ENCODE data around the gene DRP2. TPM values are rescaled to one million over a fixed set of nuclear protein-coding genes. Genes with fewer than 3 reads are reported as not detected.

DRP2 gene
- total RNA-seq, 1 experiment from 2014 or later, result 0.94 TPM

DNA sequence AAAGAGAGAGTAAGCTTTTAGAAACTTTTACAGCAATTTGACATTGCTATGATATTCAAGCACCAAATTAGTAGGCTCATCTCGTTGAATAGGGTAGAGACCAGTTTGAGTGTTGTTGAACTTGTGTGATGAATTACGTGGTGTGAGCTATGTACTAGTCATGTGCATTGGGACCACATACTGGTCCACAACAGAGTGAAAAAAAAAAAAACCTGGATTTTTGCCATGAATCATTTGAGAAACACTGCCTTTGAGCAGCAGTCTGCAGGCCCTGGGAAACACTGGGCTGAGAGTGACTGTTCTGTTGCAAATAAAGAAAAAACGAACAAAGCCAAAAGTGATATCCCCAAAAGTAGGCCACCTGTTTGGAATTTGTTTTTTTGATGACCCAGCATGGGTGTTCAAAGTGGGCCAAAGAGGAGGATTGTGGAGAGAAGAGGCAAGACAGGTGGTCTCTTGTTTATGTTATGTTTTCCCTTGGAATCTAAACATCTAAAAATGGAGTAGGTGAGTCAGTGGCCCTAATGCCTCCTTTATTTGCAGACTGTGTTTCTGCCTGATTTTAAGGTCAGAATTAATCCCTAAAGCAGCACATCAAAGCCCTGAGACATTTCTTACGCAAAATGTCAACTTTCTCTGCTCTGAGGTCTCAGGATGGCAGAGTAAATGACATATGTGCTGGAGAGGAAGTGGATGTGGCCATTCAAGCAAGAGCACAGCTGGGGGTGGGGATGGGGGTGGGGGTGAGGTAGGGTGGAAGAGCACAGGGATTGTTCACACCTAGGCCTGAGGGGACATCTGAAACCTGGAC, 38.1 kb downstream of the DRP2 start:
- CTCF ChIA-PET, result no interaction called here
- no peaks in the 10 kb centered on the region for H3K79me2 ChIP-seq (ENCODE audit: low read depth)
- H3K9me2 ChIP-seq (ENCODE audit: insufficient read depth), result no peaks in the 10 kb centered on the region
- no peak for DNase-seq
- BruUV-seq (replicated peaks), result no TSS peak
- H3K36me3 ChIP-seq (ENCODE audit: low read depth), result no peaks in the 10 kb centered on the region
- H4K20me1 ChIP-seq (ENCODE audit: insufficient read depth), result no peaks in the 10 kb centered on the region
- H3K9me3 ChIP-seq (ENCODE audit: insufficient read depth, low read depth), result no peaks in the 10 kb centered on the region
- H2AFZ ChIP-seq, result no peak overlapping the region
- intact Hi-C loops (cut with micrococcal nuclease; ENCODE audit: unreplicated experiment), result no loop called here
- H3K27me3 ChIP-seq (ENCODE audit: insufficient read depth, low read depth), result no peaks in the 10 kb centered on the region
- H3F3A ChIP-seq (ENCODE audit: insufficient read depth, low read depth), result no peaks in the 10 kb centered on the region
- no peaks in the 10 kb centered on the region for H3K4me1 ChIP-seq (replicated peaks; ENCODE audit: insufficient read depth)
- no peak overlapping the region for H3K4me2 ChIP-seq
- no peak overlapping the region for H3K4me3 ChIP-seq
- POLR2A ChIA-PET (ENCODE audit: unreplicated experiment), result no interaction called here
- TF ChIP-seq EZH2 (IDR thresholded peaks at IDR 0.05; ENCODE audit: low read depth), result no peak
- TF ChIP-seq, protein P1, sequence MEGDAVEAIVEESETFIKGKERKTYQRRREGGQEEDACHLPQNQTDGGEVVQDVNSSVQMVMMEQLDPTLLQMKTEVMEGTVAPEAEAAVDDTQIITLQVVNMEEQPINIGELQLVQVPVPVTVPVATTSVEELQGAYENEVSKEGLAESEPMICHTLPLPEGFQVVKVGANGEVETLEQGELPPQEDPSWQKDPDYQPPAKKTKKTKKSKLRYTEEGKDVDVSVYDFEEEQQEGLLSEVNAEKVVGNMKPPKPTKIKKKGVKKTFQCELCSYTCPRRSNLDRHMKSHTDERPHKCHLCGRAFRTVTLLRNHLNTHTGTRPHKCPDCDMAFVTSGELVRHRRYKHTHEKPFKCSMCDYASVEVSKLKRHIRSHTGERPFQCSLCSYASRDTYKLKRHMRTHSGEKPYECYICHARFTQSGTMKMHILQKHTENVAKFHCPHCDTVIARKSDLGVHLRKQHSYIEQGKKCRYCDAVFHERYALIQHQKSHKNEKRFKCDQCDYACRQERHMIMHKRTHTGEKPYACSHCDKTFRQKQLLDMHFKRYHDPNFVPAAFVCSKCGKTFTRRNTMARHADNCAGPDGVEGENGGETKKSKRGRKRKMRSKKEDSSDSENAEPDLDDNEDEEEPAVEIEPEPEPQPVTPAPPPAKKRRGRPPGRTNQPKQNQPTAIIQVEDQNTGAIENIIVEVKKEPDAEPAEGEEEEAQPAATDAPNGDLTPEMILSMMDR (conservative IDR thresholded peaks at IDR 0.05), result no peak
- H3K27ac ChIP-seq, result no peak overlapping the region

DNA sequence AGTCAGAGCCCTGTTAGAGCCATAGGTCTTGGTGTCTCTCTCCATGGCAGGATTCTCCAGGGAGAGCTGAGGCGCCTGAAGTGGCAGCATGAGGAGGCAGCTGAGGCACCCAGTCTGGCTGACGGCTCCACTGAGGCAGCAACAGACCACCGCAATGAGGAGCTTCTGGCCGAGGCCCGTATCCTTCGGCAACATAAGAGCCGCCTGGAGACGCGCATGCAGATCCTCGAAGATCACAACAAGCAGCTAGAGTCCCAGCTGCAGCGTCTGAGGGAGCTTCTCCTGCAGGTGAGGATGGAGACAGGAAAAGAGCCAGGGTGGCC, 38.6 kb downstream of the DRP2 start:
- BruUV-seq (replicated peaks), result no TSS peak
- no peak overlapping the region for H3K27ac ChIP-seq
- no peaks in the 10 kb centered on the region for H3K9me2 ChIP-seq (ENCODE audit: insufficient read depth)
- H2AFZ ChIP-seq, result no peak overlapping the region
- TF ChIP-seq, protein P1 (conservative IDR thresholded peaks at IDR 0.05), result no peak
- TF ChIP-seq EZH2 (IDR thresholded peaks at IDR 0.05; ENCODE audit: low read depth), result no peak
- H3K4me1 ChIP-seq (replicated peaks; ENCODE audit: insufficient read depth), result no peaks in the 10 kb centered on the region
- no peaks in the 10 kb centered on the region for H3K27me3 ChIP-seq (ENCODE audit: insufficient read depth, low read depth)
- H4K20me1 ChIP-seq (ENCODE audit: insufficient read depth), result no peaks in the 10 kb centered on the region
- intact Hi-C loops (cut with micrococcal nuclease; ENCODE audit: unreplicated experiment), result no loop called here
- no peaks in the 10 kb centered on the region for H3K79me2 ChIP-seq (ENCODE audit: low read depth)
- no peaks in the 10 kb centered on the region for H3K9me3 ChIP-seq (ENCODE audit: insufficient read depth, low read depth)
- ChIA-PET POLR2A (ENCODE audit: unreplicated experiment) (no interaction called here), CTCF (no interaction called here)
- H3K4me2 ChIP-seq, result no peak overlapping the region
- H3K36me3 ChIP-seq (ENCODE audit: low read depth), result no peaks in the 10 kb centered on the region
- no peak for DNase-seq
- no peaks in the 10 kb centered on the region for H3F3A ChIP-seq (ENCODE audit: insufficient read depth, low read depth)
- H3K4me3 ChIP-seq, result no peak overlapping the region

DNA sequence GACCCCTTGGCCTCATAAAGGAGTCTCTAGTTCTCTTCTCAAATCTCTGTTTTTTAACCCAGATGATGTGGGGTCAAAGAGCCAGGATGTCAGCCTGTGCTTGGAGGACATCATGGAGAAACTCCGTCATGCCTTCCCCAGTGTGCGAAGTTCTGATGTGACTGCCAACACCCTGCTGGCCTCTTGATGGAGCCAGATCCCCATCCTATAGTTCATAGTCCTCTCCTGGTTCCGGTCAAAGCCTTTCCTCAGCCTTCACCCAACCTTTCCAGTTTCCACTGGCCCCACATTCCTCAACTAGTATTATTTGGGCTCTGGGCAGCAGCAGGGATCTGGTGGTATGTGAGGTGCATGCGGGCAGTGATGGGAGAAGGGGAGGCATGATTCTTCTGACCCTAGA, 40.8 kb downstream of the DRP2 start:
- Histone ChIP-seq H2AFZ (no peak overlapping the region), H3K4me3 (no peak overlapping the region), H3K9me3 (ENCODE audit: insufficient read depth, low read depth) (no peaks in the 10 kb centered on the region), H4K20me1 (ENCODE audit: insufficient read depth) (no peaks in the 10 kb centered on the region), H3K27me3 (ENCODE audit: insufficient read depth, low read depth) (no peaks in the 10 kb centered on the region), H3F3A (ENCODE audit: insufficient read depth, low read depth) (no peaks in the 10 kb centered on the region), H3K79me2 (ENCODE audit: low read depth) (no peaks in the 10 kb centered on the region), H3K27ac (no peak overlapping the region), H3K4me1 (replicated peaks; ENCODE audit: insufficient read depth) (no peaks in the 10 kb centered on the region), H3K4me2 (no peak overlapping the region), H3K36me3 (ENCODE audit: low read depth) (no peaks in the 10 kb centered on the region), H3K9me2 (ENCODE audit: insufficient read depth) (no peaks in the 10 kb centered on the region)
- no peak for TF ChIP-seq EZH2 (IDR thresholded peaks at IDR 0.05; ENCODE audit: low read depth)
- TF ChIP-seq, protein P1 (conservative IDR thresholded peaks at IDR 0.05), result peak; percentile 35; the same call in 1 of the 2 replicates
- BruUV-seq (replicated peaks), result no TSS peak
- intact Hi-C loops (cut with micrococcal nuclease; ENCODE audit: unreplicated experiment), result no loop called here
- ChIA-PET CTCF (no interaction called here), POLR2A (ENCODE audit: unreplicated experiment) (no interaction called here)
- DNase-seq, result no peak

All from PC-9 (cell line).